Neural progenitor cell (in vitro differentiated cells): ENCODE measurements around the gene PRICKLE2. TPM values are rescaled to one million over a fixed set of nuclear protein-coding genes. Genes with fewer than 3 reads are reported as not detected.

Experiments used
- DNase-seq: peaks from one replicate; pipeline ENCODE4 v3.0.0-alpha.2; 2016; ENCODE audit warnings: low spot score
- H2AFZ ChIP-seq: fragments of 200-600 bp; sonication (generic); replicated peaks from 2 replicates; pipeline ENCODE4 v1.6.1; 2016; ENCODE audit warnings: antibody characterized with exemption
- H3F3A ChIP-seq: fragments of 200-600 bp; sonication (generic); 2 replicates; pipeline ENCODE4 v1.6.1; 2016; ENCODE audit warnings: antibody characterized with exemption, low read depth
- H3K27ac ChIP-seq: fragments of 200-600 bp; sonication (generic); 2 replicates; pipeline ENCODE4 v1.5.1; 2016; ENCODE audit warnings: mild to moderate bottlenecking
- H3K27me3 ChIP-seq: fragments of 200-600 bp; sonication (generic); 2 replicates; pipeline ENCODE4 v1.6.1; 2016; ENCODE audit warnings: mild to moderate bottlenecking, moderate library complexity
- H3K36me3 ChIP-seq: fragments of 200-600 bp; sonication (generic); 2 replicates; pipeline ENCODE4 v1.5.1; 2016
- H3K4me1 ChIP-seq: fragments of 200-600 bp; sonication (generic); 2 replicates; pipeline ENCODE4 v1.6.1; 2016; ENCODE audit warnings: mixed run types
- H3K4me2 ChIP-seq: fragments of 200-600 bp; sonication (generic); 2 replicates; pipeline ENCODE4 v1.6.1; 2016
- H3K4me3 ChIP-seq: fragments of 200-600 bp; sonication (generic); 2 replicates; pipeline ENCODE4 v1.5.1; 2016
- H3K79me2 ChIP-seq: fragments of 200-600 bp; sonication (generic); 2 replicates; pipeline ENCODE4 v1.6.1; 2016; ENCODE audit warnings: low read depth
- H3K9ac ChIP-seq: fragments of 200-600 bp; sonication (generic); 2 replicates; pipeline ENCODE4 v1.6.1; 2016
- H3K9me3 ChIP-seq: fragments of 200-600 bp; sonication (generic); 2 replicates; pipeline ENCODE4 v1.5.1; 2016; ENCODE audit warnings: low read depth
- H4K20me1 ChIP-seq: fragments of 200-600 bp; sonication (generic); 2 replicates; pipeline ENCODE4 v1.6.1; 2016; ENCODE audit warnings: low read depth
- H3K27ac Mint-ChIP-seq: 3 replicates; pipeline ENCODE4 v1.8.0; 2021; ENCODE audit warnings: mixed read lengths
- H3K27me3 Mint-ChIP-seq: 2 replicates; pipeline ENCODE4 v1.8.0; 2022; ENCODE audit warnings: low read depth, mild to moderate bottlenecking, inconsistent platforms, moderate library complexity, mixed read lengths; ENCODE audit not compliant: insufficient read depth
- H3K36me3 Mint-ChIP-seq: 3 replicates; pipeline ENCODE4 v1.8.0; 2021; ENCODE audit warnings: mixed read lengths
- H3K4me1 Mint-ChIP-seq: 3 replicates; pipeline ENCODE4 v1.8.0; 2021; ENCODE audit warnings: mixed read lengths
- H3K4me3 Mint-ChIP-seq: 3 replicates; pipeline ENCODE4 v1.8.0; 2021; ENCODE audit warnings: mild to moderate bottlenecking, moderate library complexity, mixed read lengths
- H3K9me3 Mint-ChIP-seq: 3 replicates; pipeline ENCODE4 v1.8.0; 2020; ENCODE audit warnings: mixed read lengths
- CTCF ChIP-seq: fragments of 200-600 bp; sonication (generic); IDR thresholded peaks from 2 replicates; pipeline ENCODE4 v1.5.1; 2017; ENCODE audit warnings: antibody characterized with exemption, mild to moderate bottlenecking
- EZH2 ChIP-seq: fragments of 200-600 bp; sonication (generic); IDR thresholded peaks from 2 replicates; pipeline ENCODE4 v1.6.1; 2017; ENCODE audit warnings: antibody characterized with exemption, mild to moderate bottlenecking, moderate library complexity
- EZH2phosphoT487 ChIP-seq: fragments of 200-600 bp; sonication (generic); IDR thresholded peaks from 2 replicates; pipeline ENCODE4 v1.6.1; 2017; ENCODE audit warnings: antibody characterized with exemption
- total RNA-seq: library from RNA; depleted of rRNA; stranded (reverse); fragments of >200 nt; gene quantifications from 2 replicates; pipeline ENCODE4 v1.2.3, GENCODE V29; 2015; ENCODE audit warnings: low replicate concordance

PRICKLE2 gene
- total RNA-seq, 1 donor from 2014 or later, result 11.5 TPM

GRCh38 chr3:64098670-64099069 lies 126.6 kb downstream of the PRICKLE2 start:
- peaks cover 5% of the 10 kb centered on the region for H3K4me1 Mint-ChIP-seq
- no peak for TF ChIP-seq EZH2phosphoT487
- no peak for TF ChIP-seq EZH2
- no peak for TF ChIP-seq CTCF
- no peak overlapping the region for H3K27ac ChIP-seq
- H3K27me3 Mint-ChIP-seq, result no peaks in the 10 kb centered on the region
- no peak overlapping the region for H3K4me2 ChIP-seq
- no peak overlapping the region for H3K27ac Mint-ChIP-seq
- peaks cover 4% of the 10 kb centered on the region for H3F3A ChIP-seq
- no peaks in the 10 kb centered on the region for H3K79me2 ChIP-seq
- H3K4me3 ChIP-seq, result no peak overlapping the region
- H2AFZ ChIP-seq, result no peak overlapping the region
- no peaks in the 10 kb centered on the region for H3K36me3 ChIP-seq
- no peak overlapping the region for H3K4me3 Mint-ChIP-seq
- no peaks in the 10 kb centered on the region for H3K9me3 Mint-ChIP-seq
- no peak overlapping the region for H3K9ac ChIP-seq
- no peak for DNase-seq
- no peaks in the 10 kb centered on the region for H3K9me3 ChIP-seq
- H3K36me3 Mint-ChIP-seq, result no peaks in the 10 kb centered on the region
- H3K4me1 ChIP-seq, result peaks cover 21% of the 10 kb centered on the region
- H4K20me1 ChIP-seq, result no peaks in the 10 kb centered on the region
- H3K27me3 ChIP-seq, result no peaks in the 10 kb centered on the region

GRCh38 chr3:64097920-64098319 lies 127.3 kb downstream of the PRICKLE2 start:
- Histone ChIP-seq H4K20me1 (no peaks in the 10 kb centered on the region), H3K36me3 (no peaks in the 10 kb centered on the region), H3K4me2 (peak overlapping the region; percentile 15), H3K4me1 (peaks cover 24% of the 10 kb centered on the region), H3K4me3 (no peak overlapping the region), H2AFZ (no peak overlapping the region), H3K9me3 (no peaks in the 10 kb centered on the region), H3K27me3 (no peaks in the 10 kb centered on the region), H3K9ac (no peak overlapping the region), H3K27ac (no peak overlapping the region), H3K79me2 (no peaks in the 10 kb centered on the region), H3F3A (peaks cover 4% of the 10 kb centered on the region)
- no peaks in the 10 kb centered on the region for H3K9me3 Mint-ChIP-seq
- H3K27me3 Mint-ChIP-seq, result no peaks in the 10 kb centered on the region
- TF ChIP-seq EZH2phosphoT487 (no peak), EZH2 (no peak), CTCF (no peak)
- H3K36me3 Mint-ChIP-seq, result no peaks in the 10 kb centered on the region
- H3K4me1 Mint-ChIP-seq, result peaks cover 5% of the 10 kb centered on the region
- peak overlapping the region; percentile 3 for H3K27ac Mint-ChIP-seq
- no peak for DNase-seq
- H3K4me3 Mint-ChIP-seq, result no peak overlapping the region

- no peaks in the 10 kb centered on the region for H4K20me1 ChIP-seq
- Mint-ChIP-seq H3K36me3 (no peaks in the 10 kb centered on the region), H3K27me3 (no peaks in the 10 kb centered on the region), H3K27ac (no peak overlapping the region), H3K4me1 (peaks cover 5% of the 10 kb centered on the region), H3K9me3 (no peaks in the 10 kb centered on the region), H3K4me3 (no peak overlapping the region)
- H2AFZ ChIP-seq, result no peak overlapping the region
- H3F3A ChIP-seq, result peaks cover 4% of the 10 kb centered on the region
- H3K4me3 ChIP-seq, result no peak overlapping the region
- H3K27me3 ChIP-seq, result no peaks in the 10 kb centered on the region
- H3K4me2 ChIP-seq, result no peak overlapping the region
- DNase-seq, result no peak
- no peaks in the 10 kb centered on the region for H3K79me2 ChIP-seq
- H3K27ac ChIP-seq, result no peak overlapping the region
- H3K9ac ChIP-seq, result no peak overlapping the region
- H3K4me1 ChIP-seq, result peaks cover 24% of the 10 kb centered on the region
- H3K9me3 ChIP-seq, result no peaks in the 10 kb centered on the region
- no peaks in the 10 kb centered on the region for H3K36me3 ChIP-seq
- TF ChIP-seq EZH2phosphoT487 (no peak), EZH2 (no peak), CTCF (no peak)
Measured at GRCh38 chr3:64095802-64096201, 129.5 kb downstream of the PRICKLE2 start.

- peaks cover 4% of the 10 kb centered on the region for H3F3A ChIP-seq
- no peak overlapping the region for H3K4me3 ChIP-seq
- DNase-seq, result no peak
- no peaks in the 10 kb centered on the region for H3K36me3 ChIP-seq
- Mint-ChIP-seq H3K36me3 (no peaks in the 10 kb centered on the region), H3K27me3 (no peaks in the 10 kb centered on the region), H3K27ac (no peak overlapping the region), H3K4me3 (no peak overlapping the region), H3K4me1 (peaks cover 5% of the 10 kb centered on the region), H3K9me3 (no peaks in the 10 kb centered on the region)
- H2AFZ ChIP-seq, result no peak overlapping the region
- peaks cover 24% of the 10 kb centered on the region for H3K4me1 ChIP-seq
- H3K4me2 ChIP-seq, result peak overlapping the region; percentile 31
- no peak for TF ChIP-seq CTCF
- no peak for TF ChIP-seq EZH2
- no peak for TF ChIP-seq EZH2phosphoT487
- no peaks in the 10 kb centered on the region for H3K9me3 ChIP-seq
- H3K27ac ChIP-seq, result no peak overlapping the region
- H3K27me3 ChIP-seq, result no peaks in the 10 kb centered on the region
- no peaks in the 10 kb centered on the region for H4K20me1 ChIP-seq
- no peaks in the 10 kb centered on the region for H3K79me2 ChIP-seq
- H3K9ac ChIP-seq, result no peak overlapping the region
Measured at GRCh38 chr3:64094713-64095079, 130.6 kb downstream of the PRICKLE2 start.
